HG03520 (cell line): Measurements from ENCODE around the gene AP1AR.
A peak's percentile ranks its signal among the peaks of the same experiment; 100 is the strongest.
"Not testable (repeated sequence)": the region's sequence is repeated elsewhere in the genome, so short reads cannot be mapped to it uniquely, and the experiment has no call there.

Experiments used
- ATAC-seq: cut with Tn5 transposase; IDR thresholded peaks from one replicate; pipeline ENCODE4 v1.9.1; 2021; ENCODE audit warnings: mild to moderate bottlenecking, moderate library complexity; ENCODE audit not compliant: unreplicated experiment

Gene AP1AR

DNA sequence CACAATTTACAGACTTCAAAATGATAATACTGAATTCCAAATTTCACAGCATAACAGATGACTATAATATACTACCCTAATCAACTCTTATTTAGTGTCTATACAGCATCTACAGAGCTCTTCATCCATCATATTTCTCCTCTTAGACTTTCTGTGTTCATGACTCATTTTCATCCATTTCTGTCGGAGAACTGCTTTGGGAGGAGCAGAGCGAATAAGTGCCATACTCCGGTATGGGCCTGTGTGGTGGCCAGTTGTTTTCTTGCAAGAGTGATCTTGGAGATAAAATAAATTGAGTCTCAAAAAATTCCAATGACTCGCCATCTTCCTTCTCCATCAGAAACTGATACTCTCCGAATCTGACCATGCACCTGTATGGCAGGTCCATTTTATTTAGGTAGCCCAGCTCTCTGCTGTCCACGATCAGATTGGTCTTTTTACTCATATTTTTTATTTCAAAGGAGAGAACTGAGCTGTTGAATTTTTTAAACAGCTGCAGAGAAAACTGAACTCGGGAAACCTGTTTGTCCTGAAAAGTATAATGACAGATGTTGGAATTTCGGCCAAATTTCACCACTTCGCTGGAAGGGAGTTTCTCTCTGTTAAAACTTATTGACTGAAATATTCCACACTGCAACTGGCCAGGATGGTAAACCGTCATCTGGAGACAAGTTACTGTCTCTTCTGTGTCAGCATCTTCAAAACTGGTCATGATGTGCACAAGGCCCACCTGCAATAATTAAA, 46.3 kb downstream of the AP1AR start:
- ATAC-seq = no peak

GRCh38 chr4:112279025-112279881, 47.7 kb downstream of the AP1AR start:
- ATAC-seq = peak; percentile 63

DNA sequence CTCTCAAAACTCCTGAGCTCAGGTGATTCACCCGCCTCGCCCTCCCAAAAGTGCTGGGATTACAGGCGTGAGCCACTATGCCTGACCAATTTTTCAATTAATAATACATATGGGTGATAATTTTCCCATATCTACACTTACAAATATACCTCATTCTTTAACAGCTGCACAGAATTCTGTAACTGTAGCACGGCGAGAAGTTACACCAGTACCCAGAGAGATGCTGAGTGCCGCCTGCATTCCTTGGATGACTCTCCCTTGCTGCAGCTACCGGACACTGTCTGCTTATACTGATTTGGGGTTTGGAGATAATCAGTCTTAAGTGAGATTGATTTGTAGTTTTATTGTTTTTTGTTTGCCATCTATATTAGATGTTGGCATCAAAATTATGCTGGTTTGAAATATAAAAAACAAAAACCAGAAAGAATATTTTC, 48.3 kb downstream of the AP1AR start:
- peak; percentile 2 for ATAC-seq

GRCh38 chr4:112280386-112281056, 48.9 kb downstream of the AP1AR start:
- no peak for ATAC-seq

DNA sequence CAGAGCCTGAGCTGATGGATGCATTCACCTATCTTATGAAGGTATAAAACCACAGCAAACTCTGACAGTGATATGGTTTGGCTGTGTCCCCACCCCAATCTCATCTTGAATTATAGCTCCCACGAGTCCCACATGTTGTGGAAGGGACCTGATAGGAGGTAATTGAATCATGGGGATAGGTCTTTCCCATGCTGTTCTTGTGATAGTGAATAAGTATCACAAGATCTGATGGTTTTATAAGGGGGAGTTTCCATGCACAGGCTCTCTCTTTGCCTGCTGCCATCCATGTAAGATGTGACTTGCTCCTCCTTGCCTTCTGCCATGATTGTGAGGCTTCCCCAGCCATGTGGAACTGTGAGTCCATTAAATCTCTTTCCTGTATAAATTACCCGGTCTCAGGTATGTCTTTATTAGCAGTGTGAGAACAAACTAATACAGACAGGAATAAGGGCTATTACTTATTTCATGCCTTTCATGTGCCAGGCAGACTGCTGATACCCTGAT, 50.4 kb downstream of the AP1AR start:
- not testable (repeated sequence) for ATAC-seq

DNA sequence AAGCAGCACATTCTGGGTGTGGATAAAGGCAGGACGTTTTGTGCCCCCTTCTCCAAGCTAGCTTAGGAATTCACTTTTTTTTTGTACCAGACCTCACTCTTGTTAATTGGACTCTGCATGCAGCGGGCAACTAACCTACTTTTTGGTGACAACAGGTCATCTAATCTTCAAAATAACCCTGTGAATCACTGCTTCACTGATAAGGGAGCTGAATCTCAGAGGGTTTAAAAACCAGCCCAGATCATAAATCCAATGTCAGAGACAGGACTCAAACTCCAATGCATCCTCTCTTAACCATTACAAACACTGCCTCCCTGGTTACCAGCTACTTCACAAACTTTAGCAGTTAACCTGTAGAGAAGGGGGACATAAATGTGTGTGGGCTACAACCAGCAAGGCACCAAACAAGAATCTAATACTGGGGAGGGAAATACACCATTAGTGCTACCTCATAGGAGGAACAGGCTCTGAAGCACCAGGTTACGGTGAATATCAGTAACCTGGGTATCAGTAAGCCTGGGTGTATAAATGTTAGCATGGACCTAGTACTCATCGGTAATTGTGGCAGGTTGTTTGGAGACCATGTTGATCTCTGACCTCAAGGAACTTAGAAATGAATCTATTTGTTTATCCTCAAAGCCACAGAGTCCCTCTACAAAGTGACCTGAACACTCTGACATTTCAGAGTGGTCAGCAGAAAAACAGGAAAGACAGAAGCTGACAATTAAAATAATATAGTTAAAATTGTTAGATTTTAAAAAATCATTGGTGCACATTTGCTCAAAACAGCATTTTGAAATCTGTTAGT, 51.5 kb downstream of the AP1AR start:
- ATAC-seq = no peak

- no peak for ATAC-seq
Measured at GRCh38 chr4:112284166-112284565, 52.6 kb downstream of the AP1AR start.

DNA sequence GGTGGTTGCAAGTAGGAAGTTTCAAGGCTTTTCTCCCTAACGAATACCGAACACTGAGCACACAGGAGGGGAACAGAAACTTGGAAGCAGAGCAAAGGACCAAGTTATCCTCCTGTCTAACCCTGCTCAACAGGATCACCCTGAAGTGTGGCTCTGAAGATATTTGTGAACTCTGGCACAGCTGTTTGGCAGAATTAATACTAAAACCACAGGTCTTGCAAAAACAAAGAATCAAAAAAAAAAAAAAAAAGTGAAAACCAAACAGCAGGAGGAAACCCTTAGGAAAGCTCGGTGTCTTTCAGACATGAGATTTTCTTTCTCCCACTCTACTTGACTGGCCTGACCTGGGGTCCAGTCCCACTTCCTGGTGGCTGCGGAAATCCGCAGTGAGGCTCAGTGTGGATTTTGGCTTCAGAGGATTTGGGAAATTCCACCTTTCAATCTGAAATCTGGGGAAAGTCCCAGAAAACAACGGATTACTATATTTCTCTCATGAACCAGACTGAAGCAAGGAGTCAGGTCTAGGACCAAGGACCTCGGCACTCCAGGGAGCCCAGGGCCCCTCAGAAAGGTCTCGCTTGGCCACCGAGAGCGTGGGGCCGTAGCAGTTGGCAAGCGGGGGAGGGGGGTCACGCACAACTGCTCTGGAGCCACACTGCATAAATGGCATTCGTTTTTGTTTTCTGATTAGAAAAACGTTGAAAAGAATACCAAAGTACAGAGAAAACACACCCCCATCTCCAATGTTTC, 53.2 kb downstream of the AP1AR start:
- ATAC-seq = no peak

DNA sequence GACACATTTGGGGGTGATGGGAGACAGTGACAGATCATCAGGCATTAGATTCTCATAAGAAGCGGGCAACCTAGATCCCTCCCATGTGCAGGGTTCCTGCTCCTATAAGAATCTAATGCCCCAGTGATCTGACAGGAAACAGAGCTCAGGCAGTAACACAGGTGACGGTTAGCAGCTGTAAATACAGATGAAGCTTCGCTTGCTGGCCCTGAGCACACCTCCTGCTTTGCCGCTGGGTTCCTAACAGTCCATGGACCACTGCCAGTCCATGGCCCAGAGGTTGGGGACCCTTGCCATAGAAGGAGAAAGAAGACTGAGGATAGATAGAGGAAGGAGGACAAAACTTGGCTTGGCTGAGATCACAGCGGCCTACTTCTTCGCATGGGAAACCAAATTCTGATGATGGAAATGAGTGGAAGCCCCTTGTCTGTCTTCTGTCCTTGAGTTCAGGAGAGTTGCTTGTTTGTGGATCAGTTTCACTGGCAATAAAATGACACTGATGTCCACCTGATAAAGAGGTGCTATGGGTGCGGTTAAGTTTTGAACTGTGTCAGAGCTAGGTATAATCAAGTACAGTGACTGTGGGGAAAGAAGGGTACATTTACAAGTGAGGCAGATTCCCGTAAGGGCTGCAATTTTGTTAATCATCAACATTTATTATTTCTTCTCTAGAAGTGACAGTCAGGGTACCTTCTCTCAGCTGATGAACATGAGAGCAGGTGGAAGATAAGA, 55.8 kb downstream of the AP1AR start:
- ATAC-seq = peak; percentile 19

GRCh38 chr4:112288455-112288854, 56.9 kb downstream of the AP1AR start:
- ATAC-seq = peak; percentile 30

DNA sequence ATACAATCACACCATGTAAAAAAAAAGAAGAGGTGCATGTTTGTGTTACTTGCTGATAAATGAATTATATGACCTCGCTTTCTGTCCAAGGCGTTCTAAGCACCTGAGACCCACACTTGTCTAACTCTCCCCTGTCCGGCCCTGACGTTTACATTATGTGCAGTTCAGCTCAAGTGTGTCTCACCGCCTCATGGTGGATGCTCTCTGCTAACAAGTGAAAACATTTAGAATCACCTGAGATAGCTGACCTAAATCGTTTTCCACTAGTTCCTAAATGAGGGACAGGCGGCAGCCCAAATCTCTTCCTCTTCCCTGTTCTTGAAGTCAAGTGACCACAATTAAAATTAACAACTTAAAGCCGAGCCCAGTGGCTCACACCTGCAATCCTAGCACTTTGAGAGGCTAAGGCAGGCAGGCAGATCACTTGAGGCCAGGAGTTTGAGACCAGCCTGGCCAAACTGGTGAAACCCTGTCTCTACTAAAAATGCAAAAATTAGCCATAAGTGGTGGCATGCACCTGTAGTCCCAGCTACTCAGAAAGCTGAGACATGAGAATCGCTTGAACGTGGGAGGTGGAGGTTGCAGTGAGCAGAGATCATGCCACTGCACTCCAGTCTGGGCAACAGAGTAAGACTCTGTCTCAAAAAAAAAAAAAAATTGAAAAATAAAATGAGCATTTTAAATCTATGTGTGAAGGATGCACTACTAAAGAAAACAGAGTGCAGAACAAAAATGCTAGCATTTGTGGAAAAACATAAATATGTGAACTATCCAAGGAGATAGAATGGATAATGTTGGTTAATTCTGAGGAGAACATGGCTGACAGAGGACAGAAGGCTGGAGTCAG, 58.0 kb downstream of the AP1AR start:
- no peak for ATAC-seq

- ATAC-seq = no peak
Measured at GRCh38 chr4:112290341-112290740, 58.8 kb downstream of the AP1AR start.

GRCh38 chr4:112296949-112297880, 65.6 kb downstream of the AP1AR start, which contains the start of gene ALPK1:
TSS of gene ALPK1 (plus strand) at chr4:112297369.
- peak; percentile 83 for ATAC-seq

DNA sequence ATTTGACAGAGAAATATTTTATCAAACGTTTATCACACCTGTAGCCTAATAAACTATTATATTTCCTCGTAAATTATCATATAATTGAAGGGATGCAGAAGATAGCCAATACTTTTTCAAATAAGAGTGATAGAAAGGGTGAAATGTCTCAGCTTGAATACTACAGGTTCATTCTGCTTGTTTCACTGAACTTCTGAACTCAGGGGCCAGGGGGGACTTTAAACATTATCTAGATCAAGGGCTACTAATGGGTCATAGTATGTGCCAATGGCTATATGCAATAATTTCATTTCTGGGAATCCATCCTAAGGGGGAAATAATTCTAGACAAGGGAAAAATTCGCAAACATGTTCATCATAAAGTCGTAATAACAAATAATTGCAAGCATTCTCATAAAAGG, 68.1 kb downstream of the AP1AR start:
- no peak for ATAC-seq

GRCh38 chr4:112302320-112303274, 71.0 kb downstream of the AP1AR start:
- ATAC-seq = no peak

DNA sequence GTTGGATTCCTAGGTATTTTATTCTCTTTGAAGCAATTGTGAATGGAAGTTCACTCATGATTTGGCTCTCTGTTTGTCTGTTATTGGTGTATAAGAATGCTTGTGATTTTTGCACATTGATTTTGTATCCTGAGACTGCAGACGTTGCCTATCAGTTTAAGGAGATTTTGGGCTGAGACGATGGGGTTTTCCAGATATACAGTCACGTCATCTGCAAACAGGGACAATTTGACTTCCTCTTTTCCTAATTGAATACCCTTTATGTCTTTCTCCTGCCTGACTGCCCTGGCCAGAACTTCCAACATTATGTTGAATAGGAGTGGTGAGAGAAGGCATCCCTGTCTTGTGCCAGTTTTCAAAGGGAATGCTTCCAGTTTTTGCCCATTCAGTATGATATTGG, 73.9 kb downstream of the AP1AR start:
- not testable (repeated sequence) for ATAC-seq
